NK-92 (cell line): ENCODE data around the gene TLCD5.

ENCODE experiments used
- DNase-seq: peaks from one replicate; lab custom pipeline; 2025; ENCODE audit not compliant: unreplicated experiment; lab: John Stamatoyannopoulos, UW

Gene TLCD5

GRCh38 chr11:120378474-120378873 lies 53.4 kb downstream of the TLCD5 start:
- no peak for DNase-seq

- no peak for DNase-seq
Measured at GRCh38 chr11:120381401-120381800, 56.3 kb downstream of the TLCD5 start.
